NB4 (cell line): Measurements from ENCODE around the gene CABCOCO1.

Source experiments
- DNase-seq: peaks from one replicate; pipeline ENCODE4 v3.0.0; 2010; ENCODE audit warnings: low read depth
- H3K4me3 ChIP-seq: one replicate; pipeline ENCODE4 v1.5.1; 2011; ENCODE audit warnings: mild to moderate bottlenecking, low read depth, low read length, moderate library complexity
- CTCF ChIP-seq: IDR thresholded peaks from one replicate; pipeline ENCODE4 v1.5.1; 2012; ENCODE audit warnings: low read depth, low read length
- MAX ChIP-seq: IDR thresholded peaks from 2 replicates; pipeline ENCODE4 v1.6.1; 2011; ENCODE audit warnings: low read depth, low read length
- MYC ChIP-seq: IDR thresholded peaks from 2 replicates; pipeline ENCODE4 v1.6.1; 2011; ENCODE audit warnings: low read depth, low read length
- POLR2A ChIP-seq: IDR thresholded peaks from 2 replicates; pipeline ENCODE4 v1.6.1; 2011; ENCODE audit warnings: mild to moderate bottlenecking; ENCODE audit not compliant: insufficient read length; ENCODE audit errors: extremely low read depth

The CABCOCO1 gene

GRCh38 chr10:61618388-61618961 is 44.3 kb upstream of the CABCOCO1 start:
- no peak for TF ChIP-seq MYC
- TF ChIP-seq CTCF = no peak
- no peak for TF ChIP-seq POLR2A
- TF ChIP-seq MAX = no peak
- no peak for DNase-seq
- no peak overlapping the region for H3K4me3 ChIP-seq

DNA sequence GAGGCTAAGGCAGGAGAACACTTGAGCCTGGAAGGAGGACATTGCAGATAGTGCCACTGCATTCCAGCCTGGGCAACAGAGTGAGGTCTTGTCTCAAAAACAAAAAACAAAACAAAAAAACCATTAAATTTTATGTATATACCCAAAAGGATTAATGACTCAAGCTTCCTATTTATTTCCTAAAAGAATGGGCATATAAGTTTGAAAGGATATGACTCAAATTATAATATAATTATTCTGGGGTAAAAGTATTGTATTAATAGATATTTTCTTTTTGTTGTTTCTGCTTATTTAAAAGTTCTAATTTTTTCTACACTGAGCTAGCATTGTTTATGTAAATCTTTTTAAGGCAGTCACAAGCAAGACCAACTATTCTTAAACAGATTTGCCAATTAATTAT is 42.2 kb upstream of the CABCOCO1 start:
- DNase-seq = no peak
- TF ChIP-seq POLR2A = no peak
- no peak for TF ChIP-seq MYC
- TF ChIP-seq MAX = no peak
- TF ChIP-seq CTCF = no peak
- no peak overlapping the region for H3K4me3 ChIP-seq

GRCh38 chr10:61621605-61622051 is 41.1 kb upstream of the CABCOCO1 start:
- H3K4me3 ChIP-seq = no peak overlapping the region
- TF ChIP-seq MYC (no peak), CTCF (no peak), MAX (no peak), POLR2A (no peak)
- no peak for DNase-seq

DNA sequence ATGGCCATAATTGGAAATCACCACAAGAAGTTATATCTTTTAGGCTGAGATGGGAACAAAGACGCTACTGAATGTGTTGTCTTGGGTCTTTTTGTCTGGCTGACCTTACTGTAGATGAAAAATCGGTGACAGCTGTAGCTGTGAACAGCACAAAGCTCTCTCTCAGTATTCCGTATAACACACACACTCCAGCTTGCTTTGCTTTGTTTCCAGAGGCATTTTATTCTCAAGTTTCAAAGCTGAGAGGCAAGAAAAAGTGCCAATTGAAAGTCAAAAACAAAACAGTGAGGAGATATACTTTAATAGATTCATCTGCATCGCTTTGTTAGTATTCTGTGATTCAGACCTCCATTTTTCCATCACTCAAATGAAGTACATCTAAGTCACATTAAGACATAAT is 39.6 kb upstream of the CABCOCO1 start:
- no peak overlapping the region for H3K4me3 ChIP-seq
- TF ChIP-seq CTCF = no peak
- no peak for TF ChIP-seq MAX
- TF ChIP-seq POLR2A = no peak
- TF ChIP-seq MYC = no peak
- DNase-seq = no peak

GRCh38 chr10:61626209-61626608 is 36.5 kb upstream of the CABCOCO1 start:
- no peak overlapping the region for H3K4me3 ChIP-seq
- TF ChIP-seq MAX (no peak), CTCF (no peak), MYC (no peak), POLR2A (no peak)
- no peak for DNase-seq

GRCh38 chr10:61627266-61627665 is 35.5 kb upstream of the CABCOCO1 start:
- no peak for DNase-seq
- no peak overlapping the region for H3K4me3 ChIP-seq
- TF ChIP-seq MAX (0 out of 2 replicates have a peak, but pooled peaks have one; percentile 7), POLR2A (no peak)
